OCI-LY7 (cell line): ENCODE measurements around the gene OST4. TPM values are rescaled to one million over a fixed set of nuclear protein-coding genes. Genes with fewer than 3 reads are reported as not detected.

Experiments used
- BruUV-seq: library from RNA; stranded (reverse); fragments of 400-500 nt; replicated peaks from 2 replicates; lab custom pipeline; 2021; lab: Mats Ljungman, UMichigan
- CTCF ChIA-PET: fragments of 300-600 bp; sonication (Branson Sonifier 250); formaldehyde crosslinking; loops from one replicate; lab custom pipeline; 2022; ENCODE audit warnings: antibody characterized with exemption; ENCODE audit not compliant: unreplicated experiment; lab: Charles Lee
- POLR2A ChIA-PET: fragments of 300-600 bp; sonication (Branson Sonifier 250); formaldehyde crosslinking; loops from one replicate; lab custom pipeline; 2022; ENCODE audit warnings: antibody characterized with exemption; lab: Charles Lee
- DNase-seq: peaks from one replicate; pipeline ENCODE4 v3.0.0-alpha.2; 2015; ENCODE audit warnings: low spot score
- H2AFZ ChIP-seq: fragments of 200-600 bp; sonication (generic), shearing (Covaris generic); 2 replicates; pipeline ENCODE4 v1.6.1; 2014; ENCODE audit warnings: mild to moderate bottlenecking, antibody characterized with exemption, low read length, moderate library complexity
- H3K27ac ChIP-seq: fragments of 200-600 bp; sonication (generic); 2 replicates; pipeline ENCODE4 v1.5.1; 2014; ENCODE audit warnings: mixed run types, low read depth, mild to moderate bottlenecking, moderate library complexity, low read length, inconsistent platforms; ENCODE audit not compliant: poor library complexity, severe bottlenecking
- H3K36me3 ChIP-seq: fragments of 200-600 bp; sonication (generic); 2 replicates; pipeline ENCODE4 v1.6.1; 2014; ENCODE audit warnings: mild to moderate bottlenecking, antibody characterized with exemption, low read length, moderate library complexity, mixed read lengths; ENCODE audit not compliant: insufficient read depth
- H3K4me1 ChIP-seq: fragments of 200-600 bp; sonication (generic); 2 replicates; pipeline ENCODE4 v1.5.1; 2014; ENCODE audit warnings: mild to moderate bottlenecking, low read length; ENCODE audit not compliant: insufficient read depth, poor library complexity, severe bottlenecking
- H3K4me2 ChIP-seq: fragments of 200-600 bp; sonication (generic); 2 replicates; pipeline ENCODE4 v1.6.1; 2014; ENCODE audit warnings: mild to moderate bottlenecking, low read length
- H3K4me3 ChIP-seq: fragments of 200-600 bp; sonication (generic); 2 replicates; pipeline ENCODE4 v1.5.1; 2014; ENCODE audit warnings: mild to moderate bottlenecking, low read depth, low read length; ENCODE audit not compliant: poor library complexity, severe bottlenecking
- H3K79me2 ChIP-seq: fragments of 200-600 bp; sonication (generic); 2 replicates; pipeline ENCODE4 v1.6.1; 2016; ENCODE audit warnings: low read depth, mild to moderate bottlenecking, low read length, moderate library complexity, mixed read lengths; ENCODE audit not compliant: insufficient read depth
- H3K9me2 ChIP-seq: fragments of 200-600 bp; sonication (generic); 2 replicates; pipeline ENCODE4 v1.6.1; 2016; ENCODE audit warnings: mild to moderate bottlenecking, low read length, mixed read lengths; ENCODE audit not compliant: insufficient read depth
- H3K9me3 ChIP-seq: fragments of 200-600 bp; sonication (generic); 2 replicates; pipeline ENCODE4 v1.6.1; 2014; ENCODE audit warnings: mild to moderate bottlenecking, mixed run types, low read length, mixed read lengths
- H4K20me1 ChIP-seq: fragments of 200-600 bp; sonication (generic); 2 replicates; pipeline ENCODE4 v1.6.1; 2014; ENCODE audit warnings: mild to moderate bottlenecking, antibody characterized with exemption, low read length, moderate library complexity, mixed read lengths; ENCODE audit not compliant: insufficient read depth
- EZH2phosphoT487 ChIP-seq: fragments of 200-600 bp; sonication (generic); IDR thresholded peaks from 2 replicates; pipeline ENCODE4 v1.6.1; 2018; ENCODE audit warnings: low read depth, borderline replicate concordance, mild to moderate bottlenecking, mixed run types, antibody characterized with exemption, low read length, moderate library complexity, mixed read lengths
- intact Hi-C: fragments of 100-400 bp; cut with micrococcal nuclease; formaldehyde crosslinking; loops from one replicate; pipeline ENCODE4 v1.10.0; 2022; ENCODE audit not compliant: unreplicated experiment
- total RNA-seq, 2 experiments: library from RNA; depleted of rRNA in 1 of 2; stranded (reverse); fragments of >200 nt in 1 of 2; shearing (Covaris generic) in 1 of 2; gene quantifications; 2 replicates each; pipeline ENCODE4 v1.2.3, GENCODE V29; 2014 to 2022
- TF ChIP-seq, protein P1 (sequence below): fragments of 200-600 bp; sonication (generic); conservative IDR thresholded peaks from 2 replicates; pipeline ENCODE4 v1.5.1; 2014; ENCODE audit warnings: mild to moderate bottlenecking, antibody characterized with exemption, low read length, moderate library complexity, mixed read lengths

Gene OST4
- total RNA-seq, 2 experiments from 2014 or later, result 214 to 267 TPM

GRCh38 chr2:27042159-27042661, 29.2 kb downstream of the OST4 start:
- peaks cover 25% of the 10 kb centered on the region for H3K4me1 ChIP-seq
- POLR2A ChIA-PET, result interaction anchor here (1.7 kb wide), 1 partner anchor 8 kb away, joined by 9 read pairs; no protein-coding TSS in a partner anchor
- DNase-seq, result peak; percentile 62
- BruUV-seq, result no TSS peak
- peaks cover 61% of the 10 kb centered on the region for H3K36me3 ChIP-seq
- peak overlapping the region; percentile 76 for H3K27ac ChIP-seq
- no peak overlapping the region for H2AFZ ChIP-seq
- CTCF ChIA-PET, result no interaction called here
- no peaks in the 10 kb centered on the region for H3K9me2 ChIP-seq
- H3K9me3 ChIP-seq, result no peaks in the 10 kb centered on the region
- no peaks in the 10 kb centered on the region for H4K20me1 ChIP-seq
- TF ChIP-seq, protein P1, sequence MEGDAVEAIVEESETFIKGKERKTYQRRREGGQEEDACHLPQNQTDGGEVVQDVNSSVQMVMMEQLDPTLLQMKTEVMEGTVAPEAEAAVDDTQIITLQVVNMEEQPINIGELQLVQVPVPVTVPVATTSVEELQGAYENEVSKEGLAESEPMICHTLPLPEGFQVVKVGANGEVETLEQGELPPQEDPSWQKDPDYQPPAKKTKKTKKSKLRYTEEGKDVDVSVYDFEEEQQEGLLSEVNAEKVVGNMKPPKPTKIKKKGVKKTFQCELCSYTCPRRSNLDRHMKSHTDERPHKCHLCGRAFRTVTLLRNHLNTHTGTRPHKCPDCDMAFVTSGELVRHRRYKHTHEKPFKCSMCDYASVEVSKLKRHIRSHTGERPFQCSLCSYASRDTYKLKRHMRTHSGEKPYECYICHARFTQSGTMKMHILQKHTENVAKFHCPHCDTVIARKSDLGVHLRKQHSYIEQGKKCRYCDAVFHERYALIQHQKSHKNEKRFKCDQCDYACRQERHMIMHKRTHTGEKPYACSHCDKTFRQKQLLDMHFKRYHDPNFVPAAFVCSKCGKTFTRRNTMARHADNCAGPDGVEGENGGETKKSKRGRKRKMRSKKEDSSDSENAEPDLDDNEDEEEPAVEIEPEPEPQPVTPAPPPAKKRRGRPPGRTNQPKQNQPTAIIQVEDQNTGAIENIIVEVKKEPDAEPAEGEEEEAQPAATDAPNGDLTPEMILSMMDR, result no peak
- TF ChIP-seq EZH2phosphoT487, result no peak
- no peak overlapping the region for H3K4me3 ChIP-seq
- peak overlapping the region; percentile 49; the same call in 1 of the 2 replicates for H3K4me2 ChIP-seq
- H3K79me2 ChIP-seq, result no peaks in the 10 kb centered on the region
- intact Hi-C loops, result no loop called here

DNA sequence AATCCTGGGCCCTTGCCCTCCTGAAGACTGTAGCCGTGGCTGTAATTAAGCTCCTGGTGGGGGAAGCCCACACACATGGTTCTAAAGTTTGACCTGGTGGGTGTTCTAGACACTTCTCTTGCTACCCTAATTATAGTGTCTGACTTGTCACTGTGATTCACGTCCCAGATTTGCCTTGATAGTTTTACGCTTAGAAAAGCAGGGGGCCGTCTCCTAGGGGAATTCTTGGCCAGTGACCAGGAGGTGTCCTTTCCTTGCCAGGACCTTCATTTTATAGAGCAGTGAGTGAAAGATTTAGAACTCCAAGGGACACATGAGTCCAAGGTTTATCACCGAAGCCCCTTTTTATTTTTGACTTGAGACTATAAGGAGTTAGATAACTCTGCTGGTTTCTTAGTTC, 29.7 kb downstream of the OST4 start:
- no peaks in the 10 kb centered on the region for H3K9me2 ChIP-seq
- BruUV-seq, result no TSS peak
- H2AFZ ChIP-seq, result no peak overlapping the region
- H3K79me2 ChIP-seq, result no peaks in the 10 kb centered on the region
- peak overlapping the region; percentile 6 for H3K4me3 ChIP-seq
- no peaks in the 10 kb centered on the region for H4K20me1 ChIP-seq
- H3K27ac ChIP-seq, result peak overlapping the region; percentile 76
- TF ChIP-seq, protein P1, result no peak
- TF ChIP-seq EZH2phosphoT487, result no peak
- no peaks in the 10 kb centered on the region for H3K9me3 ChIP-seq
- ChIA-PET POLR2A (interaction anchor here (1.7 kb wide), 1 partner anchor 9 kb away, joined by 9 read pairs; no protein-coding TSS in a partner anchor), CTCF (no interaction called here)
- peak overlapping the region; percentile 49 for H3K4me2 ChIP-seq
- no peak for DNase-seq
- intact Hi-C loops, result no loop called here
- H3K4me1 ChIP-seq, result peaks cover 25% of the 10 kb centered on the region
- peaks cover 66% of the 10 kb centered on the region for H3K36me3 ChIP-seq

GRCh38 chr2:27040282-27040681, 31.2 kb downstream of the OST4 start:
- Histone ChIP-seq H3K9me2 (no peaks in the 10 kb centered on the region), H3K4me3 (no peak overlapping the region), H4K20me1 (no peaks in the 10 kb centered on the region), H2AFZ (no peak overlapping the region), H3K27ac (no peak overlapping the region), H3K9me3 (no peaks in the 10 kb centered on the region), H3K79me2 (no peaks in the 10 kb centered on the region), H3K4me1 (peaks cover 25% of the 10 kb centered on the region), H3K36me3 (peaks cover 81% of the 10 kb centered on the region), H3K4me2 (no peak overlapping the region)
- ChIA-PET POLR2A (interaction anchor here (1.3 to 1.7 kb wide), 2 partner anchors 10 to 42 kb away, joined by 4 to 9 read pairs; no protein-coding TSS in a partner anchor), CTCF (no interaction called here)
- DNase-seq, result no peak
- intact Hi-C loops, result no loop called here
- BruUV-seq, result no TSS peak
- no peak for TF ChIP-seq EZH2phosphoT487
- TF ChIP-seq, protein P1, result no peak
